H1 (cell line): ENCODE results near the gene DAPK2. TPM values are rescaled to one million over a fixed set of nuclear protein-coding genes. Genes with fewer than 3 reads are reported as not detected.

Source experiments
- MAX ChIP-seq: IDR thresholded peaks from 2 replicates; pipeline ENCODE4 v1.6.1; 2012; ENCODE audit warnings: inconsistent platforms
- TCF12 ChIP-seq: IDR thresholded peaks from 2 replicates; pipeline ENCODE4 v1.6.1; 2011; ENCODE audit warnings: low read depth, mild to moderate bottlenecking, low read length
- polyA plus RNA-seq, 7 experiments: library from polyadenylated mRNA; depleted of rRNA in 3 of 7; stranded (reverse) in 5 of 7; unstranded in 2 of 7; fragments of >200 nt in 5 of 7; fragments of 200-250 nt in 2 of 7; gene quantifications; 1 replicate in 5 of 7; 2 replicates in 1 of 7; 4 replicates in 1 of 7; pipeline versions ENCODE4 v1.2.1 to v1.2.3, GENCODE V29; 2011 to 2013; ENCODE audit warnings: missing spikeins in 2 of 7, mixed read lengths in 2 of 7
- total RNA-seq: library from RNA; stranded (reverse); fragmentation: NEBNext Ultra II Directional; extraction: Animal tissue kit (Norgen Biotek cat#: 25700); gene quantifications from 2 replicates; pipeline ENCODE4 v1.2.1, GENCODE V29; 2021

The DAPK2 gene
- total and polyA plus RNA-seq, 2 of the 8 experiments (the other 6 are each of a cell fraction or from before 2014, with no cell fraction given) = 1.8 to 2.9 TPM

DNA sequence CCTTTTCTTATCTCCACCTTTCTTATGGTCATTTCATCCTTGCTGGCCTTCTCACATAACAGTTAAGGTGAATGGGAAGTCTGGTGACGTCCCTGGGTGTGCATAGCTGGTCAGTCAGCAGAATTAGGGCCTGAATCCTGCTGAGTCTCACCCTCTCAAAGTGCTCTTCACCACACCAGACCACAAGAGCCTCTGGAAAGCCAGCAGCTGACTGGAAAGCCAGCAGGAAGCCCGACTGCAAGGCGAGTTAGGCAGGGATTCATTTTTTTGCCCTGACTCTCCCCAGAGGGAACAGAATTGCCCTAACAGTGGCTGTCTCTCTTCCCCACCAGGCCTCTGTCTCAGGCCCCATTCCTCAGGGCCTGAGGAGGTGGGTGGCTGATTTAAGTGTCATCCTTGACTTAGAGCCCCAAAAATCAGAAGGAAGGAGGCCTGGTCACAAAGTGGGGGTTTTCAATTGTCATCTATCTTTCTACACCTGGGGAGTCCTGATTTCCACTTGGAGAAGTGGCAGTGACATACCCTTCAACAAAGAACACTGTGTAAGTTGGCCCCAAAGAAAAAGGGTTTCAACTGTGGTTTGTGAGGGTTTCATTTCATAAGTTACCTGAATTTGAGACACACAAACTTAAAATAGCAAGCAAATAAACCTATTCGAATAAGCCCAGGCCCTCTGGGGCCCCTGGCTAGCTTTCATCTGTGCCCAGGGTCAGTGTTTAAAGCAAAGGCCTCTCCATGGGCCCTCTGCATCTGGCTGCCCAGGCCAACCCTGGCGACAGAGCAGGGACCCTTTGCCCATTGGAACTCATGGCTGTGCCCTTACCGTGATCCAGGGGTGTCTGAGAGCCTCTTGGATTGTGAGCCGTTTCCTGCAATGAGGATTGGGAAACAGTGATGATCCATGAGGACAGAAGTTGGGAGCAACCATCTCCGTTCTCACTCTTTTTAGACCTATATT lies 122.0 kb downstream of the DAPK2 start (continued):
- TF ChIP-seq MAX (no peak), TCF12 (no peak)
